Panc1 (cell line): ENCODE data around the gene VPS45.

Experiments
- POLR2AphosphoS5 ChIP-seq: IDR thresholded peaks from 2 replicates; pipeline ENCODE4 v1.6.1; 2012; ENCODE audit warnings: mild to moderate bottlenecking, low read depth, low read length, moderate library complexity
- SIN3A ChIP-seq: IDR thresholded peaks from 2 replicates; pipeline ENCODE4 v1.6.1; 2012; ENCODE audit warnings: low read depth, mild to moderate bottlenecking, low read length, moderate library complexity, borderline replicate concordance; ENCODE audit not compliant: insufficient read depth
- TCF7L2 ChIP-seq: IDR thresholded peaks from 2 replicates; pipeline ENCODE4 v1.6.1; 2011; ENCODE audit warnings: mild to moderate bottlenecking, low read depth, low read length, inconsistent platforms
- TF ChIP-seq, protein P1 (sequence below): fragments of 450-650 bp; IDR thresholded peaks from 2 replicates; pipeline ENCODE4 v1.5.1; 2017; ENCODE audit warnings: mild to moderate bottlenecking
- TF ChIP-seq, protein P2 (sequence below), 2 experiments: IDR thresholded peaks; 2 replicates each; pipeline ENCODE4 v1.6.1; 2011 to 2012; ENCODE audit warnings: low read depth in 2 of 2, control low read depth in 1 of 2, low read length in 1 of 2, mild to moderate bottlenecking in 1 of 2, moderate library complexity in 1 of 2; ENCODE audit not compliant: insufficient read depth in 1 of 2

- TF ChIP-seq, protein P1, sequence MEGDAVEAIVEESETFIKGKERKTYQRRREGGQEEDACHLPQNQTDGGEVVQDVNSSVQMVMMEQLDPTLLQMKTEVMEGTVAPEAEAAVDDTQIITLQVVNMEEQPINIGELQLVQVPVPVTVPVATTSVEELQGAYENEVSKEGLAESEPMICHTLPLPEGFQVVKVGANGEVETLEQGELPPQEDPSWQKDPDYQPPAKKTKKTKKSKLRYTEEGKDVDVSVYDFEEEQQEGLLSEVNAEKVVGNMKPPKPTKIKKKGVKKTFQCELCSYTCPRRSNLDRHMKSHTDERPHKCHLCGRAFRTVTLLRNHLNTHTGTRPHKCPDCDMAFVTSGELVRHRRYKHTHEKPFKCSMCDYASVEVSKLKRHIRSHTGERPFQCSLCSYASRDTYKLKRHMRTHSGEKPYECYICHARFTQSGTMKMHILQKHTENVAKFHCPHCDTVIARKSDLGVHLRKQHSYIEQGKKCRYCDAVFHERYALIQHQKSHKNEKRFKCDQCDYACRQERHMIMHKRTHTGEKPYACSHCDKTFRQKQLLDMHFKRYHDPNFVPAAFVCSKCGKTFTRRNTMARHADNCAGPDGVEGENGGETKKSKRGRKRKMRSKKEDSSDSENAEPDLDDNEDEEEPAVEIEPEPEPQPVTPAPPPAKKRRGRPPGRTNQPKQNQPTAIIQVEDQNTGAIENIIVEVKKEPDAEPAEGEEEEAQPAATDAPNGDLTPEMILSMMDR: no peak
- TF ChIP-seq POLR2AphosphoS5 (no peak), TCF7L2 (no peak), SIN3A (no peak)
- TF ChIP-seq, protein P2, sequence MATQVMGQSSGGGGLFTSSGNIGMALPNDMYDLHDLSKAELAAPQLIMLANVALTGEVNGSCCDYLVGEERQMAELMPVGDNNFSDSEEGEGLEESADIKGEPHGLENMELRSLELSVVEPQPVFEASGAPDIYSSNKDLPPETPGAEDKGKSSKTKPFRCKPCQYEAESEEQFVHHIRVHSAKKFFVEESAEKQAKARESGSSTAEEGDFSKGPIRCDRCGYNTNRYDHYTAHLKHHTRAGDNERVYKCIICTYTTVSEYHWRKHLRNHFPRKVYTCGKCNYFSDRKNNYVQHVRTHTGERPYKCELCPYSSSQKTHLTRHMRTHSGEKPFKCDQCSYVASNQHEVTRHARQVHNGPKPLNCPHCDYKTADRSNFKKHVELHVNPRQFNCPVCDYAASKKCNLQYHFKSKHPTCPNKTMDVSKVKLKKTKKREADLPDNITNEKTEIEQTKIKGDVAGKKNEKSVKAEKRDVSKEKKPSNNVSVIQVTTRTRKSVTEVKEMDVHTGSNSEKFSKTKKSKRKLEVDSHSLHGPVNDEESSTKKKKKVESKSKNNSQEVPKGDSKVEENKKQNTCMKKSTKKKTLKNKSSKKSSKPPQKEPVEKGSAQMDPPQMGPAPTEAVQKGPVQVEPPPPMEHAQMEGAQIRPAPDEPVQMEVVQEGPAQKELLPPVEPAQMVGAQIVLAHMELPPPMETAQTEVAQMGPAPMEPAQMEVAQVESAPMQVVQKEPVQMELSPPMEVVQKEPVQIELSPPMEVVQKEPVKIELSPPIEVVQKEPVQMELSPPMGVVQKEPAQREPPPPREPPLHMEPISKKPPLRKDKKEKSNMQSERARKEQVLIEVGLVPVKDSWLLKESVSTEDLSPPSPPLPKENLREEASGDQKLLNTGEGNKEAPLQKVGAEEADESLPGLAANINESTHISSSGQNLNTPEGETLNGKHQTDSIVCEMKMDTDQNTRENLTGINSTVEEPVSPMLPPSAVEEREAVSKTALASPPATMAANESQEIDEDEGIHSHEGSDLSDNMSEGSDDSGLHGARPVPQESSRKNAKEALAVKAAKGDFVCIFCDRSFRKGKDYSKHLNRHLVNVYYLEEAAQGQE (IDR thresholded peaks at IDR 0.05; ENCODE audit: insufficient read depth in 1 of 2, low read depth in 2 of 2, low read length in 1 of 2): no peak
Observed at GRCh38 chr1:150171801-150172200, 104.2 kb downstream of the VPS45 start.
